Measurements from ENCODE around the gene SDR42E1. TPM values are rescaled to one million over a fixed set of nuclear protein-coding genes. Genes with fewer than 3 reads are reported as not detected.

Gene SDR42E1, protein sequence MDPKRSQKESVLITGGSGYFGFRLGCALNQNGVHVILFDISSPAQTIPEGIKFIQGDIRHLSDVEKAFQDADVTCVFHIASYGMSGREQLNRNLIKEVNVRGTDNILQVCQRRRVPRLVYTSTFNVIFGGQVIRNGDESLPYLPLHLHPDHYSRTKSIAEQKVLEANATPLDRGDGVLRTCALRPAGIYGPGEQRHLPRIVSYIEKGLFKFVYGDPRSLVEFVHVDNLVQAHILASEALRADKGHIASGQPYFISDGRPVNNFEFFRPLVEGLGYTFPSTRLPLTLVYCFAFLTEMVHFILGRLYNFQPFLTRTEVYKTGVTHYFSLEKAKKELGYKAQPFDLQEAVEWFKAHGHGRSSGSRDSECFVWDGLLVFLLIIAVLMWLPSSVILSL
- total RNA-seq (1 to 10 TPM; 3.0 to 6.5 TPM), polyA plus RNA-seq (1 to 10 TPM; 1.9 to 3.5 TPM)

DNA sequence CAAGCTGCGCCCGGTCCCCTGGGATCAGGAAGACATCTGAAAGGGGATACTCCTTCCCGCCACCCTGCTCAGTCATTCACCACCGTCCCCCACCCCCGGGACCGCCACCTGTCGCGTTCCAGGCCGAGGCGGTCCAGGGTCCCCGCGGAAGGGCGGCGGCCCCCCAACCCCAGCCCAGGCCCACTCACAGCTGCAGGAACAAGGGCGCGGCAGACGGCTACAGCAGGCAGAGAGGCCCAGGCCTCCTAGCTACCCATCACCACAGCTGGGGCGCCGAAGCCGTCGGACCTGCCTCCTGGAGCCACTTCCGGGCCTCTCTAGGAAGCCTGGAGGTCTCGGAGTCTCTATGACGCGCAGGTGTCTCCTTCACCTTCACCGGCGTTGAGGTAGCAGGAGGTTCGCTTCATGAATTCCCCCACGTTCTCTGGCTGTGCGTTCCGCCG lies at the start of gene SDR42E1:
TSS of gene SDR42E1 (minus strand) at position 272 of the 443 bp plus-strand sequence. CDS start 10,612 bp downstream, outside the sequence.
- Histone ChIP-seq H3K4me1 (ENCODE audit: control insufficient read depth in 4 of 4, insufficient read depth in 4 of 4, low read length in 3 of 4) (peaks cover 0 to 9% (median 6%) of the 10 kb centered on the region in 4 donors), H3K27me3 (ENCODE audit: control insufficient read depth in 4 of 4, insufficient read depth in 4 of 4, low read length in 3 of 4) (no peaks in the 10 kb centered on the region), H3K36me3 (ENCODE audit: control insufficient read depth in 4 of 4, insufficient read depth in 3 of 4, low read depth in 1 of 4, low read length in 3 of 4) (no peaks in the 10 kb centered on the region), H3K9me3 (ENCODE audit: control insufficient read depth in 4 of 4, low read length in 3 of 4) (peaks cover 0 to 8% (median 1%) of the 10 kb centered on the region in 4 donors), H3K27ac (ENCODE audit: low read depth in 1 of 2, low read length in 2 of 2) (no peak within 1 kb of the TSS), H3K9ac (ENCODE audit: low read depth in 1 of 2, low read length in 2 of 2) (peak within 1 kb of the TSS in 1 of 2 donors; percentile 36), H3K4me3 (ENCODE audit: low read depth in 1 of 3, low read length in 3 of 3) (peak within 1 kb of the TSS; percentile 44 to 85 (median 71))
- TF ChIP-seq HNF4G (IDR thresholded peaks at IDR 0.05) (no peak), GABPA (IDR thresholded peaks at IDR 0.05 in 1 of 2, conservative IDR thresholded peaks at IDR 0.05 in 1 of 2) (peak; percentile 47 to 83), RXRA (IDR thresholded peaks at IDR 0.05) (peak in 1 of 2 donors; percentile 20)
- peak; percentile 59 for DNase-seq (ENCODE audit: low spot score)
- WGBS, result 7% methylated on average over 32 of the region's 32 CpGs

DNA sequence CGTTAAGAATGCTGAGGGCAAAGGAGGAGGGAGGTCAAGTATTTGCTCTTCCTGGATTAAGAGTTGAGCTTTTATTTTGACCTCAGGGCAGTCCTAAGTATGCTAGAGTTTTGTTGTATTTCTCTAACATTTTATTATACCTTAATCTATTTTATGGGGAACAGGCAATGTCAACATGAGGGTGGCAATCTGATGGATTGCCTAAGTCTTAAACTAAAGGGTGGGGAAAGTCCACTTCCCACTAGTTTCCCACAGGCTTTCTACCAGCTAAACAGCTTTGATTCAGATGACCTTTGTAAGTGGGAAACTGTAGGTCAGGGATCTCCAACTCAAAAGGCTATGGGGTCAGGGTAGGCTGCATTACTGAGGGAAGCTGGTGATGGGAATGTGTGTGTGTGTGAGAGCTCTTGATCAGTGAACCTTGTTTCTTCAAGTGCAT lies 48.7 kb upstream of the SDR42E1 start:
- TF ChIP-seq, protein P1, sequence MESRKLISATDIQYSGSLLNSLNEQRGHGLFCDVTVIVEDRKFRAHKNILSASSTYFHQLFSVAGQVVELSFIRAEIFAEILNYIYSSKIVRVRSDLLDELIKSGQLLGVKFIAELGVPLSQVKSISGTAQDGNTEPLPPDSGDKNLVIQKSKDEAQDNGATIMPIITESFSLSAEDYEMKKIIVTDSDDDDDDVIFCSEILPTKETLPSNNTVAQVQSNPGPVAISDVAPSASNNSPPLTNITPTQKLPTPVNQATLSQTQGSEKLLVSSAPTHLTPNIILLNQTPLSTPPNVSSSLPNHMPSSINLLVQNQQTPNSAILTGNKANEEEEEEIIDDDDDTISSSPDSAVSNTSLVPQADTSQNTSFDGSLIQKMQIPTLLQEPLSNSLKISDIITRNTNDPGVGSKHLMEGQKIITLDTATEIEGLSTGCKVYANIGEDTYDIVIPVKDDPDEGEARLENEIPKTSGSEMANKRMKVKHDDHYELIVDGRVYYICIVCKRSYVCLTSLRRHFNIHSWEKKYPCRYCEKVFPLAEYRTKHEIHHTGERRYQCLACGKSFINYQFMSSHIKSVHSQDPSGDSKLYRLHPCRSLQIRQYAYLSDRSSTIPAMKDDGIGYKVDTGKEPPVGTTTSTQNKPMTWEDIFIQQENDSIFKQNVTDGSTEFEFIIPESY (IDR thresholded peaks at IDR 0.05), result peak; percentile 70
- TF ChIP-seq, protein P2, sequence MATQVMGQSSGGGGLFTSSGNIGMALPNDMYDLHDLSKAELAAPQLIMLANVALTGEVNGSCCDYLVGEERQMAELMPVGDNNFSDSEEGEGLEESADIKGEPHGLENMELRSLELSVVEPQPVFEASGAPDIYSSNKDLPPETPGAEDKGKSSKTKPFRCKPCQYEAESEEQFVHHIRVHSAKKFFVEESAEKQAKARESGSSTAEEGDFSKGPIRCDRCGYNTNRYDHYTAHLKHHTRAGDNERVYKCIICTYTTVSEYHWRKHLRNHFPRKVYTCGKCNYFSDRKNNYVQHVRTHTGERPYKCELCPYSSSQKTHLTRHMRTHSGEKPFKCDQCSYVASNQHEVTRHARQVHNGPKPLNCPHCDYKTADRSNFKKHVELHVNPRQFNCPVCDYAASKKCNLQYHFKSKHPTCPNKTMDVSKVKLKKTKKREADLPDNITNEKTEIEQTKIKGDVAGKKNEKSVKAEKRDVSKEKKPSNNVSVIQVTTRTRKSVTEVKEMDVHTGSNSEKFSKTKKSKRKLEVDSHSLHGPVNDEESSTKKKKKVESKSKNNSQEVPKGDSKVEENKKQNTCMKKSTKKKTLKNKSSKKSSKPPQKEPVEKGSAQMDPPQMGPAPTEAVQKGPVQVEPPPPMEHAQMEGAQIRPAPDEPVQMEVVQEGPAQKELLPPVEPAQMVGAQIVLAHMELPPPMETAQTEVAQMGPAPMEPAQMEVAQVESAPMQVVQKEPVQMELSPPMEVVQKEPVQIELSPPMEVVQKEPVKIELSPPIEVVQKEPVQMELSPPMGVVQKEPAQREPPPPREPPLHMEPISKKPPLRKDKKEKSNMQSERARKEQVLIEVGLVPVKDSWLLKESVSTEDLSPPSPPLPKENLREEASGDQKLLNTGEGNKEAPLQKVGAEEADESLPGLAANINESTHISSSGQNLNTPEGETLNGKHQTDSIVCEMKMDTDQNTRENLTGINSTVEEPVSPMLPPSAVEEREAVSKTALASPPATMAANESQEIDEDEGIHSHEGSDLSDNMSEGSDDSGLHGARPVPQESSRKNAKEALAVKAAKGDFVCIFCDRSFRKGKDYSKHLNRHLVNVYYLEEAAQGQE (IDR thresholded peaks at IDR 0.05), result peak; percentile 73
- peak; percentile 95 to 96 for TF ChIP-seq RXRA (IDR thresholded peaks at IDR 0.05)
- no peak for TF ChIP-seq TAF1 (conservative IDR thresholded peaks at IDR 0.05)
- TF ChIP-seq, protein P3, sequence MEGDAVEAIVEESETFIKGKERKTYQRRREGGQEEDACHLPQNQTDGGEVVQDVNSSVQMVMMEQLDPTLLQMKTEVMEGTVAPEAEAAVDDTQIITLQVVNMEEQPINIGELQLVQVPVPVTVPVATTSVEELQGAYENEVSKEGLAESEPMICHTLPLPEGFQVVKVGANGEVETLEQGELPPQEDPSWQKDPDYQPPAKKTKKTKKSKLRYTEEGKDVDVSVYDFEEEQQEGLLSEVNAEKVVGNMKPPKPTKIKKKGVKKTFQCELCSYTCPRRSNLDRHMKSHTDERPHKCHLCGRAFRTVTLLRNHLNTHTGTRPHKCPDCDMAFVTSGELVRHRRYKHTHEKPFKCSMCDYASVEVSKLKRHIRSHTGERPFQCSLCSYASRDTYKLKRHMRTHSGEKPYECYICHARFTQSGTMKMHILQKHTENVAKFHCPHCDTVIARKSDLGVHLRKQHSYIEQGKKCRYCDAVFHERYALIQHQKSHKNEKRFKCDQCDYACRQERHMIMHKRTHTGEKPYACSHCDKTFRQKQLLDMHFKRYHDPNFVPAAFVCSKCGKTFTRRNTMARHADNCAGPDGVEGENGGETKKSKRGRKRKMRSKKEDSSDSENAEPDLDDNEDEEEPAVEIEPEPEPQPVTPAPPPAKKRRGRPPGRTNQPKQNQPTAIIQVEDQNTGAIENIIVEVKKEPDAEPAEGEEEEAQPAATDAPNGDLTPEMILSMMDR (IDR thresholded peaks at IDR 0.05; ENCODE audit: low read depth, low read length, missing input control), result no peak
- peak; percentile 79 for TF ChIP-seq HNF4G (IDR thresholded peaks at IDR 0.05)
- TF ChIP-seq YY1 (IDR thresholded peaks at IDR 0.05), result peak; percentile 54
- TF ChIP-seq, protein P4, sequence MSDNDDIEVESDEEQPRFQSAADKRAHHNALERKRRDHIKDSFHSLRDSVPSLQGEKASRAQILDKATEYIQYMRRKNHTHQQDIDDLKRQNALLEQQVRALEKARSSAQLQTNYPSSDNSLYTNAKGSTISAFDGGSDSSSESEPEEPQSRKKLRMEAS (IDR thresholded peaks at IDR 0.05), result peak; percentile 88
- TF ChIP-seq FOXA2 (IDR thresholded peaks at IDR 0.05), result peak; percentile 86
- TF ChIP-seq FOXA1 (IDR thresholded peaks at IDR 0.05), result peak; percentile 74
- TF ChIP-seq EGR1 (IDR thresholded peaks at IDR 0.05; ENCODE audit: low read depth in 2 of 2), result peak in 1 of 2 donors; percentile 65
- TF ChIP-seq JUND (IDR thresholded peaks at IDR 0.05), result peak in 1 of 2 donors; percentile 76
- TF ChIP-seq GABPA (IDR thresholded peaks at IDR 0.05 in 1 of 2, conservative IDR thresholded peaks at IDR 0.05 in 1 of 2), result peak in 1 of 2 donors; percentile 18
- peak; percentile 96 for TF ChIP-seq NR2F2 (IDR thresholded peaks at IDR 0.05)
- TF ChIP-seq HNF4A (conservative IDR thresholded peaks at IDR 0.05), result peak; percentile 94 to 95
- TF ChIP-seq, protein P5, sequence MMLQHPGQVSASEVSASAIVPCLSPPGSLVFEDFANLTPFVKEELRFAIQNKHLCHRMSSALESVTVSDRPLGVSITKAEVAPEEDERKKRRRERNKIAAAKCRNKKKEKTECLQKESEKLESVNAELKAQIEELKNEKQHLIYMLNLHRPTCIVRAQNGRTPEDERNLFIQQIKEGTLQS (IDR thresholded peaks at IDR 0.05), result peak; percentile 15
- TF ChIP-seq SP1 (IDR thresholded peaks at IDR 0.05), result peak; percentile 83
- TF ChIP-seq RAD21 (IDR thresholded peaks at IDR 0.05), result peak; percentile 44 to 64
- 17% methylated on average over 1 of the region's 1 CpG for WGBS
- Histone ChIP-seq H3K27me3 (ENCODE audit: control insufficient read depth in 4 of 4, insufficient read depth in 4 of 4, low read length in 3 of 4) (no peaks in the 10 kb centered on the region), H3K36me3 (ENCODE audit: control insufficient read depth in 4 of 4, insufficient read depth in 3 of 4, low read depth in 1 of 4, low read length in 3 of 4) (no peaks in the 10 kb centered on the region), H3K9ac (ENCODE audit: low read depth in 1 of 2, low read length in 2 of 2) (no peak overlapping the region), H3K27ac (ENCODE audit: low read depth in 1 of 2, low read length in 2 of 2) (peak overlapping the region; percentile 76 to 82), H3K4me3 (ENCODE audit: low read depth in 1 of 3, low read length in 3 of 3) (no peak overlapping the region), H3K4me1 (ENCODE audit: control insufficient read depth in 4 of 4, insufficient read depth in 4 of 4, low read length in 3 of 4) (peaks cover 21 to 77% (median 59%) of the 10 kb centered on the region in 4 donors), H3K9me3 (ENCODE audit: control insufficient read depth in 4 of 4, low read length in 3 of 4) (no peaks in the 10 kb centered on the region)
- DNase-seq (ENCODE audit: low spot score), result no peak
